ENCODE data around the gene STX19. TPM values are rescaled to one million over a fixed set of nuclear protein-coding genes. Genes with fewer than 3 reads are reported as not detected.
A peak's percentile ranks its signal among the peaks of the same experiment; 100 is the strongest.

The STX19 gene
- polyA plus RNA-seq, 10 donors, result 0.14 to 2.0 (median 0.31) TPM; not detected in 4

DNA sequence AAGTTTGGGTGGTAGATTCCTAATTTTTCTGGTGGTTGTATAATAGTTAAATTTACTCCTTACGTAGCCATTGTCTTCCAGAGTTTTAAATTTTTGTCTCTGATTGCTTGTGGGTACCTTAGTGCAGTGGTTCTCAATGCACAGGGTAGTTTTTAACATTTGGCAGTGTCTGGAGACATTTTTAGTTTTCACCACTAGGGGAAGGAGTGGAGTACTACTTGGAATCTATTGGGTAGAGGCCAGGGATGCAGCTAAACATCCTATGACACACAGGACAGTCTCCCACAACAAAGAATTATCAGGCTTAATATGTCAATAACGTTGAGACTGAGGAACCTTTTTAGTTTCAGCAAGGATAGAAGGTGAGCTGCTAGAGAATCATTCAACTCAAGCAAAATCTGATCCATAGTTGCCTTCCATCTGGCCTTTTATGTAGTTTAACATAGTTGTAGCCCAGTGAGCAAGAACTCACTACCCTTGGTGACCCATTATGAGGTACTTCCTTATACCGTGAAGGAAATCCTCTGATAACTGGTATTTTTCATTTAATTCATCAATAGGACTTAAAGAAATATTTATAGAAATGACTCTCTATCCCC is 8.6 kb upstream of the STX19 start:
- peak; percentile 4 to 14 (median 9) for DNase-seq

DNA sequence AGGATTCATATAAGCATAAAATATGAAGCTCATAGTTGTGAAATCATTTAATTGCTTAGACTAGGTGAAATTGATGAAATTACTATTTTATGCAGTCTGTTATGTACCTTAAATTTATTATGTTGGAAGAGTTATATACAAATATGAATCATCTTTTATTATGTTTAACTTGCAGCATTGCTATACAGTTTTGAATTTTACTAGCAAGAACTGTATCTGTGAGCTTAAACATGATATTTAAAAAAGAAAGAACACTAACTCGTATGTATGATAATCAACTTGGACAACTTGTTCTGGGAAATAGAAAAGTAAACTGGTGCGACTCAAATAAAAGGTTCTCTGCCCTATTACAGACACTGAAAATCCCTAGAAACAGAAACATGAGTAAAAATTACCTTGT is 1.8 kb downstream of the STX19 start:
- DNase-seq, result no peak

DNA sequence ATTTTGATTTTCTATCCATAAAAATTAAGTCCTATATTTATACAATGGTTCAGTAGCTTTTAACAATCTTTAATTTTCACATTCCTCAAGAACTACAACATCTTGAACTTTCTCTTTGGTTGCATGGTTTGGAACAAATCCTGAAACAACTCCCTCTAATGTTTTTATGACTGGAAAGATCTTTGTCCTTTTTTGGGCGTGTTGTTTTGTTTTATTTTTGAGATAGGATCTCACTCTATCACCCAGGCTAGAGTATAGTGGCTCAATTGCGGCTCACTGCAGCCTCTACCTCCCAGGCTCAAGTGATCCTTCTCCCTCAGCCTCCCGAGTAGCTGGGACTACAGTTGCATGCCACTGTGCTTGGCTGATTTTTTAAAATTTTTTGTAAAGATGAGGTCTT is 4.0 kb downstream of the STX19 start:
- no peak for DNase-seq

- DNase-seq, result no peak
Measured at GRCh38 chr3:94020293-94020692, 8.1 kb downstream of the STX19 start.

GRCh38 chr3:94019659-94020058 is 8.7 kb downstream of the STX19 start:
- DNase-seq, result no peak

- DNase-seq, result no peak
Measured at GRCh38 chr3:94015025-94015424, 13.4 kb downstream of the STX19 start.

GRCh38 chr3:94012185-94012584 is 16.2 kb downstream of the STX19 start:
- no peak for DNase-seq

GRCh38 chr3:94011233-94011711 is 17.1 kb downstream of the STX19 start:
- DNase-seq, result no peak

DNA sequence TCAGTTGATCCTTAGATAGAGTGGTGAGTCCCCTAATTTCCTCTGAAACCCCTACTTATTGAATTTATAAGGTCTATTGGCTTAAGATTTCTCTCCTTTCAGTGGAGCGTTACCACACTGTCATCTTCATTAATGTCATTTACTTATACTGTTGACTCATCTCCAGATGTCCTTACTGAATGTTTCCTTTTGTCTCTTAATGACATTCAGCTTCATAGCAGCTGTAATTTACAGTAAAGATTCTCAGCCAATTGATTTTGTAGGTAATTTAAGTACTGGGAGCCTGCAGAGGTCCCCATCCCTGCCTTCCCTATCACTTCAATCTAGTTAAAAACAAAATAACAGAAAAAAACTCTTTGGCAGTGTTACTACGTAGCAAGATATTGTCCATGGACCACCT is 18.8 kb downstream of the STX19 start:
- no peak for DNase-seq

DNA sequence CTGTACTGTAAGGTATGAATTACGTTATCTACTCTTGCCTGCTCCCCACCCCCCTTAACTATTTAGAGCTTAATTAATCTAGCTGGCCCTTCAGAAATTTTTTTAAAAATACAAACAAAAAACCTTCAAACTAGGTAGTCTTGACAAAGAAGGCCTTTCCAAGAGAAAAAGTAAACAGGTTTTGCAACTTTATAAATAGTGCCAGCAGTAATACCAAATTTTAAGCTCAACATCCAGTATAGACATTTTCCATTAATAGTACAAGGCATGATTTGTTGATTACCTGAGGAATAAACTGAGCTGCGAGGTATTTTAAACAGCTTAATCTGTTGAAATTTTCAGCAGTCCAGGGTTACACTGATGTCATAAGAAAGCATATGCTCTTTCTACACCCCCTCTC is 20.1 kb downstream of the STX19 start:
- no peak for DNase-seq

- peak; percentile 48 to 69 (median 50) for DNase-seq
Measured at GRCh38 chr3:94004301-94004910, 24.0 kb downstream of the STX19 start.

- no peak for DNase-seq
Measured at GRCh38 chr3:94001827-94002495, 26.4 kb downstream of the STX19 start.

GRCh38 chr3:94001191-94001590 is 27.2 kb downstream of the STX19 start:
- no peak for DNase-seq

DNA sequence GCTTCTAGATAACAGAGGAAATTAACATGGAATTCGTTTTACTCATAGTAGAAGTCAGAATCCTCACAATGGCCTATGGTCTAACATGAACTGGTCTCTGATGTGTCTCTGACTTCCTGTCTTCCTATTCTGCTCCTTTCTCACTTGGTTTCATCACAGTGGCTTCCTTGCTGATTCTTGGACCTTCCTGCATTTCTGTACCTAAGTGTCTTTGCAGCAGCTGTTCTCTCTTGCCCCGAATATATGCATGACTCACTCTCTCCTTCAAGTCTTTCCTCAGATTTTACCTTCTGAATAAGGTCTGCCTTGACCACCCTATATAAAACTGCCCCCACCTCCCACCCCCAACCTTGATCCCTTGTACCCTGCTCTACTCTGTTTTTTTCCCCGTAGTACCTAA is 34.3 kb downstream of the STX19 start:
- DNase-seq, result no peak

DNA sequence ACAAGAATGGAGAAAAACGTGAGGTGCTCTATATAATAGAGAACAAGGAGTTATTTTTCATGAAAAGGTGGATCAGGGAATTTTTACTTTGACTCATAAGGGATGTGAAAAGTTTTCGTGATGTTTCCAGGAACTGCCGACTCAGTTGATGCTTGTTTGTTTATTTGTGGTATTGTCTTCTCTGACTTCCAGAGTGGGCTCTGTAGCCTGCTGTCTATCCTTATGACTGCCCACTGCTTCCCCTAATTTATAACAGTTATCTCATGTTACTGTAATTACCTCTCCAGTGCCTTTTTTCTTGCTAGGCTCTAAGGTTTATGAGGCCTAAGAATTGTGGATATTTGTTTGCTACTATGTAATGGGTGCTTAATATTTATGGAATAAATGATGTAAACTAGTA is 36.2 kb downstream of the STX19 start:
- no peak for DNase-seq

DNA sequence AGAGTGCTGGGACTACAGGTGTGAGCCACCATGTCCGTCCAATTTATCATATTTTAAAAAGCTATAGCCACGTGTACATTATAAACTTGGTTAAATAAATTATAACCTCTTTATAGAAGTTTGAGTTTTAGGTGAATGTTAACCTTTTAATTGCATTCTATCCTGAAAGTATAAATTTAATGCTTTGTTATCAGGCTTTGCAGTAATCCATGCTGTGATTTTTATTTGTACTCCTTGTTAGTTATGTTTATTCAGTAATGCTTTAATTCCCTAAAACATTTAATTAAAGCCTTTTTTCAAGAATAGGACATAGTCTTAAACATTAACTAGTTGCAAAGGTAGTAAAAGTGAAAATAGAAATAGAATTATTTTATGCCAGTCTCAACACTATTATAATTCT is 36.8 kb downstream of the STX19 start:
- DNase-seq, result no peak

DNA sequence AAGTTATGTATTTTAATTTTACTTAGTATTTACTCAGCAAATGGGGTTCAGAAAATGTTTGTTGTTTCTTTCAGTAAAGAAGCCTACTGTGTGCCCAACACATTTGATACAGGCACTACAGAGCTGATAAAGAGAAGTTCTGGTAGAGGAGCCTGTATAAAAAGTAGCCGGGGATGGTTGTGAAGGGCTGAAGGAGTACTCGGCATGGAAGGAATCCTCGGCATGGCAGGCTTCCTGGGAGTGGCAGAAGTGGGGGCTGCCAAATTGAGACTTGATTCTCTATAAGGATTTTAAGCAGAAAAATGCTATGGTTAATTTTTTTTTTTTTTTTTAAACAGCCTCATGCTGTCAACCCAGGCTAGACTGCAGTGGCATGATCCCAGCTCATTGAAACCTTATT is 39.2 kb downstream of the STX19 start:
- DNase-seq, result no peak

DNA sequence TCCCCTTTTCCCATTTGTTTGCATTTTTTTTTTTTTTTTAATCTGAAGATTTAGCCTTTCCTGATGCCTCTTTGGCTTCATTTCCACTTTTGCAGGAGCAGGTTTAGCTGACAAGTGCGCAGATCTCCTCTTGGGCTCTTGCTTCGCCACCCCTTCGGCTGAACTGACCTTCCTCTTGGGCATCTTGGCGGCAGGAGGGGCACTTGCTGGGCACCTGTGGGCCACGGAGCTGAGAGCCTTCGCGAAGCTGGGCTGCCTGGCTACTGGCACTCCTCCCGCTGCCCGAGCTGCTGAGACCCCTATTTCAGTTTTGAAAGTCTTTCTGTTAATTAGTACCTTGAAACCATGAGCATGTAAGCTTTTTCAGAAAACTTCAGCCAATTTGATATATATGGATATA is 39.6 kb downstream of the STX19 start:
- no peak for DNase-seq

DNA sequence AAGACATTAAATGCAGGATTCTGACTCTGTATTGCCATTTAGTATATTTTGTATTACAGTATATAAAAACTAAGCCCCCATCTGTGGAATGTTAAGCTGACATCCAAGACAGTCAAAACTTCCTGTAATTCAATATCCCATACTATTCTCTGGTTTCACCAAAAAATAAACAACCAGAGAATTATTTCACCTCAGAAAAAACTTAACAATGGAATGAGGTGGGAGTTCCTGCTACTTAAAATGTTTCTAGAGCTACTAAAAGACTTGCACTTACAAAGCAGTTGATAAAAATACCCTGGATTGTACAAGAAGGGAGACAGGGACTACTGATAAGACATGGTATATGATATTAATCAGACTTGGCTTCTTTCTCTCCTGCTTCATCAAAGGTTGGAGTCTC is 40.1 kb downstream of the STX19 start:
- DNase-seq, result no peak

- DNase-seq, result no peak
Measured at GRCh38 chr3:93984618-93985017, 43.8 kb downstream of the STX19 start.

DNA sequence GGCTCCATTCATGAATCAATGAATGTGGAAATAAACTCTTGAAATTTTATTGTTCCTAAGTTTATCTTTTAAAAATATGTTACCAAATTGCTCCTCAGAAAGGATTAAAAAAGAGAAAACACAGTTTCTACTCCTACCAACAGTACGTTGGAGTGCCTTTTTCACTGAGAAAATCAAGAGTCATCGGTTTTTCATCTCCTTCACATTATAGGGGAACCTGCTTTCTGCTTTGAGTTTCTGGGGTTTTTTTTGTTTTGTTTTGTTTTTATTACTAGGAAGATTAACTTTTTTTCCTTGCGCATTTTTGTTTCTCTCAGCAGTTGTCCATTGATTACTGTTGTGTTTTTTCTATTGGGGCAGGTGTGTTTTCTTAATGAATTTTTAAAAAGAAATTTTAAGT is 45.0 kb downstream of the STX19 start:
- no peak for DNase-seq

DNA sequence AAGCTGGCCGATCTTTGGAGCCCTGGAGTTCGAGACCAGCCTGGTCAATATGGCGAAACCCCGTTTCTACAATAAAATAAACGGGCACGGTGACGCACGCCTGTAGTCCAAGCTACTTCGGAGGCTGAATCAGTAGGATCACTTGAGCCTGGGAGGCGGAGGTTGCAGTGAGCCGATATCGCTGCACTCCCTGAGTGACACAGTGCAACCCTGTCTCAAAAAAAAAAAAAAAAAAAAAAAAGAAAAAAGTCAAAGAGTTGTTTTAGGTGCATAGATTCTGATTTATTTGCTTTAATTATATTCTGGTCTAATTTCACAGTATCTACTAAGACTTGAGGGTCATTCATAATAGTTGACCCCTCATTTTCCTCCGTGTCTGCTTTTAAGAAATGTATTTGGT is 46.7 kb downstream of the STX19 start:
- DNase-seq, result no peak

Data from muscle of back (tissue), 11 donors.